Astrocyte of the spinal cord (primary cell): Measurements from ENCODE around the gene ISCA1.
"Not testable (repeated sequence)": the region's sequence is repeated elsewhere in the genome, so short reads cannot be mapped to it uniquely, and the experiment has no call there.

ENCODE experiments used
- DNase-seq: peaks from one replicate; pipeline ENCODE4 v3.0.0; 2011; ENCODE audit warnings: low read depth, low spot score
- H3K4me3 ChIP-seq: 2 replicates; pipeline ENCODE4 v1.5.1; 2011; ENCODE audit warnings: low read depth, mild to moderate bottlenecking, low read length, moderate library complexity
- in situ Hi-C: cut with HindIII; loops from 2 replicates; pipeline ENCODE4 v1.10.0; 2017; ENCODE audit warnings: low sequenced_read_pairs
- TF ChIP-seq, protein P1 (sequence below): IDR thresholded peaks from 2 replicates; pipeline ENCODE4 v1.5.1; 2012; ENCODE audit warnings: low read depth, mild to moderate bottlenecking, low read length, inconsistent platforms

ISCA1 gene

DNA sequence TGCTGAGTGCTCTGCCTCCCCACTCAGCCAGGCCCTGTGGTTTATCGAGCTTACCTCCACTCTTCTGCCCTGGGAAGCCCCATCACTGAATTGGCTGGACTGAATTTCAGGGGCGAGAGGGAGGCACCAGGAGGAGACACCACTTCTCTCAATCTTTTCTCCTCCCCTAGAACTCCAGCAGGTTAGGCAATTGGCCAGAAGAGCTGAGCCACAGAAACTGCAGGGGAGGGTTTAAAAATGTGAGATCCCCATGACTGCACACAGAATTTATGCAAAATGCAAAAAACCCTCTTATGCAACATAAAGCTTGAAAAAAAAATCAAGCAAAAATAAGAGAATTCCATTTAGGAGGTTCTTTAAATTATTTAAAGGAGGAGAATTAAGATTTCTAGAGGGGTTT is 42.0 kb upstream of the ISCA1 start:
- TF ChIP-seq, protein P1, sequence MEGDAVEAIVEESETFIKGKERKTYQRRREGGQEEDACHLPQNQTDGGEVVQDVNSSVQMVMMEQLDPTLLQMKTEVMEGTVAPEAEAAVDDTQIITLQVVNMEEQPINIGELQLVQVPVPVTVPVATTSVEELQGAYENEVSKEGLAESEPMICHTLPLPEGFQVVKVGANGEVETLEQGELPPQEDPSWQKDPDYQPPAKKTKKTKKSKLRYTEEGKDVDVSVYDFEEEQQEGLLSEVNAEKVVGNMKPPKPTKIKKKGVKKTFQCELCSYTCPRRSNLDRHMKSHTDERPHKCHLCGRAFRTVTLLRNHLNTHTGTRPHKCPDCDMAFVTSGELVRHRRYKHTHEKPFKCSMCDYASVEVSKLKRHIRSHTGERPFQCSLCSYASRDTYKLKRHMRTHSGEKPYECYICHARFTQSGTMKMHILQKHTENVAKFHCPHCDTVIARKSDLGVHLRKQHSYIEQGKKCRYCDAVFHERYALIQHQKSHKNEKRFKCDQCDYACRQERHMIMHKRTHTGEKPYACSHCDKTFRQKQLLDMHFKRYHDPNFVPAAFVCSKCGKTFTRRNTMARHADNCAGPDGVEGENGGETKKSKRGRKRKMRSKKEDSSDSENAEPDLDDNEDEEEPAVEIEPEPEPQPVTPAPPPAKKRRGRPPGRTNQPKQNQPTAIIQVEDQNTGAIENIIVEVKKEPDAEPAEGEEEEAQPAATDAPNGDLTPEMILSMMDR, result no peak
- no peak overlapping the region for H3K4me3 ChIP-seq
- in situ Hi-C loops, result no loop called here
- DNase-seq, result peak; percentile 59

DNA sequence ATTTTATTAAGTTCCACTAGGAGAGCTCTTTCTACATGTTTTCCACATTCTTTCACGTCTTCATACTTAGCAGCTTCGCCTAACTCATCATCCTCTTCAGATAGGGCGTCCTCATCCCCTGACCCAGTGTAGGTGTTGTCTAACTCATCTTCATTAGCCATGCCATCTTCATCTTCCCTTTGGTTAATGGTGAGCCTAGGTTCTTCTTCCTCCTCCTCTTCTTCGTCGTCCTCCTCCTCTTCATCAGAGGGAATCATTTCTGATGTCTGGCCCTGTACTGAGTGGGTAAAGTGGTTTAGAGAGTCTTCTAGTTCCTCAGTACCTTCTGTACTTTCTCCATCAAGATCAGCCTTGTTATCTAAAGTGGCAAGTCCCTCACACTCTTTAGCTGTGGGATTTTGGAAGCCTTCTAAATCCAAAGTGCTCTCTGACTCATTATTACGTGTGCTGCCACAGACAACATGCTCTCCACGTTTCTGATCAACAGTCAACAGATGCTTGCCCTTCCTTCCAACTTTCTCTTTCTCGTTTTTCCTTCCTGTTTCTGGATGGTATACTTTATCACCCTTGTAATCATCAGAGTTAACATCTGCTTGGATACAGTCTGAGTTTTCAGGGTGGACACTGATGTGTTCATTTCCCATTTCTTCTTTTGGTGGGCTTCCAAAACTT is 40.8 kb upstream of the ISCA1 start:
- in situ Hi-C loops, result no loop called here

GRCh38 chr9:86321373-86321772 is 39.0 kb upstream of the ISCA1 start:
- TF ChIP-seq, protein P1, result no peak
- in situ Hi-C loops, result no loop called here
- peak; percentile 80 for DNase-seq
- H3K4me3 ChIP-seq, result no peak overlapping the region

More for the DNA sequence above, 40.8 kb upstream of the ISCA1 start:
- peak; percentile 38 for DNase-seq
- TF ChIP-seq, protein P1, result no peak
- no peak overlapping the region for H3K4me3 ChIP-seq

DNA sequence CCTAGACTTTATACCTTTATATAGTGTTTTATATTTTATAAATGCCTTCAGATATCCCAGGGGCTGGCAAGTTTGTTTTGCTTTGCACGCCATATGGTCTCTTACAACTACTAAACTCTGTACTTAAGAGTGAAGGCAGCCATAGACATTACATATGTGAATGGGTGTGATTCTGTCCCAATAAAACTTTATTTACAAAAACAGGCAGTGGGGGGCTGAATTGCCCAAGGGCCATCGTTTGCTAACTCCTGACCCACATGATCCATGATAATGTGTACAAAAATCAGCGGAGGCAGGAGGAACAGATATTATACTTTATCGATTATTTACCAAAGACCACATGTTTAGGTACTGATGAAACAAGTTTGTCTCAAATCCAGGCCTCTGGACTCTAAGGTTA is 35.8 kb upstream of the ISCA1 start:
- H3K4me3 ChIP-seq, result no peak overlapping the region
- no peak for DNase-seq
- TF ChIP-seq, protein P1, result no peak
- in situ Hi-C loops, result no loop called here

GRCh38 chr9:86315078-86315477 is 32.7 kb upstream of the ISCA1 start:
- no peak overlapping the region for H3K4me3 ChIP-seq
- no peak for DNase-seq
- TF ChIP-seq, protein P1, result no peak
- in situ Hi-C loops, result no loop called here

DNA sequence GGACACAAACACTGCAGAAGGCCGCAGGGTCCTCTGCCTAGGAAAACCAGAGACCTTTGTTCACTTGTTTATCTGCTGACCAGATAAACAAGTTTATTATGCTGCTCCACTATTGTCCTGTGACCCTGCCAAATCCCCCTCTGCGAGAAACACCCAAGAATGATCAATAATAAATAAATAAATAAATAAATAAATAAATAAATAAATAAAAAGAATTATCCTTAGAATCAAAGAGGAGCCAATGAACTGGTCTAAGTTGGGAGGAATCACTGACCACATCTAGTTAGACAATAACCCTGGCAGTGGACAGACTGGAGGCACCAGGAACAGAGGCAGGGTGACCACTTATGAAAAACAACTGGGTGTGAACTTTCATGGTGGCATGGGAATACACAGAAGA is 30.6 kb upstream of the ISCA1 start:
- DNase-seq, in situ Hi-C loops, H3K4me3 ChIP-seq: not testable (repeated sequence)

- TF ChIP-seq, protein P1, result no peak
- no peak for DNase-seq
- no peak overlapping the region for H3K4me3 ChIP-seq
- in situ Hi-C loops, result no loop called here
These were observed 26.3 kb upstream of the ISCA1 start for GRCh38 chr9:86308687-86309086.
